Measurements from ENCODE around the gene MOB3B.

- TF ChIP-seq NFIB (CRISPR knock-in tag; IDR thresholded peaks at IDR 0.05; ENCODE audit: borderline replicate concordance) (no peak), ZSCAN22 (CRISPR knock-in tag; IDR thresholded peaks at IDR 0.05) (no peak), RAD21 (CRISPR knock-in tag; IDR thresholded peaks at IDR 0.05) (no peak), SIN3A (IDR thresholded peaks at IDR 0.05; ENCODE audit: borderline replicate concordance, low read depth, low read length) (no peak), ZNF7 (CRISPR knock-in tag; IDR thresholded peaks at IDR 0.05) (no peak), RNF2 (conservative IDR thresholded peaks at IDR 0.05; ENCODE audit: low read depth) (no peak)
Measured at GRCh38 chr9:27353474-27354229, 176.0 kb downstream of the MOB3B start.

Measured in HepG2 (cell line).